Measurements from ENCODE around the gene CDC42EP4.

DNA sequence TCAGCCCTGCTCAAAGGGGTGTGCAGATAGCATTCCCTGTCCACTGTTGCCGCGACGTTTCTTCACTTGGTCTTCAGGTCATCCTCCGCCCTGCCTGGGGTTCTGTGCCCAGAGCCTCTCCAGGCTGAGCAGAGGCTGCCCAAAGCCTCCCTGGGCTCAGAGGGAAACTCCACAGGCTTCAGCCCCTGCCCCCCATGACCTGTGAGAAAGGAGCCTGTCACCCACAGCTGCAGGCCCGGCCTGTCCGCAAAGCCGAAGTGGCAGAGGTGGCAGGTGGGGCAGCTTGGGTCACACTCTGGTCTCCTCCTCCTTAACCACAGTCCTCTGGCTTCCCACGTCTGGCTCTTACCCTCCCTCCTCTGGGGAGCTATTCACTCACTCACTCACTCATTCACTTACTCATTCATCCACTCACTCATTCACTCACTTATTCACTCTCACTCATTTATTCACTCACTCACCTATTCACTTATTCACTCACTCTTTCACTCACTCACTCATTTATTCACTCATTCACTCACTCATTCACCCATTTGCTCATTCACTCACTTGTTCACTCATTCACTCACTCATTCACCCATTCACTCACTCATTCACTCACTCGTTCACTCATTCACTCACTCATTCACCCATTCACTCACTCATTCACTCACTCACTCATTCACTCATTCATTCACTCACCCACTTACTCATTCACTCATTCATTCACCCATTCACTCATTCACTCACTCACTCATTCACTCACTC is 43.0 kb downstream of the CDC42EP4 start:
- TF ChIP-seq, protein P1, sequence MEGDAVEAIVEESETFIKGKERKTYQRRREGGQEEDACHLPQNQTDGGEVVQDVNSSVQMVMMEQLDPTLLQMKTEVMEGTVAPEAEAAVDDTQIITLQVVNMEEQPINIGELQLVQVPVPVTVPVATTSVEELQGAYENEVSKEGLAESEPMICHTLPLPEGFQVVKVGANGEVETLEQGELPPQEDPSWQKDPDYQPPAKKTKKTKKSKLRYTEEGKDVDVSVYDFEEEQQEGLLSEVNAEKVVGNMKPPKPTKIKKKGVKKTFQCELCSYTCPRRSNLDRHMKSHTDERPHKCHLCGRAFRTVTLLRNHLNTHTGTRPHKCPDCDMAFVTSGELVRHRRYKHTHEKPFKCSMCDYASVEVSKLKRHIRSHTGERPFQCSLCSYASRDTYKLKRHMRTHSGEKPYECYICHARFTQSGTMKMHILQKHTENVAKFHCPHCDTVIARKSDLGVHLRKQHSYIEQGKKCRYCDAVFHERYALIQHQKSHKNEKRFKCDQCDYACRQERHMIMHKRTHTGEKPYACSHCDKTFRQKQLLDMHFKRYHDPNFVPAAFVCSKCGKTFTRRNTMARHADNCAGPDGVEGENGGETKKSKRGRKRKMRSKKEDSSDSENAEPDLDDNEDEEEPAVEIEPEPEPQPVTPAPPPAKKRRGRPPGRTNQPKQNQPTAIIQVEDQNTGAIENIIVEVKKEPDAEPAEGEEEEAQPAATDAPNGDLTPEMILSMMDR (conservative IDR thresholded peaks at IDR 0.05 in 1 of 2, IDR thresholded peaks at IDR 0.05 in 1 of 2; ENCODE audit: low read depth in 1 of 2, low read length in 2 of 2): no peak
- no peak for TF ChIP-seq EZH2 (IDR thresholded peaks at IDR 0.05; ENCODE audit: low read length, missing control alignments)

Data from fibroblast of lung (primary cell).